K562 (cell line): ENCODE measurements around the gene PPP1R14B. TPM values are rescaled to one million over a fixed set of nuclear protein-coding genes. Genes with fewer than 3 reads are reported as not detected.
A peak's percentile ranks its signal among the peaks of the same experiment; 100 is the strongest.

Experiments used
- BCL6 ChIP-seq: fragments of 250-450 bp; sonication (Bioruptor Pico); IDR thresholded peaks from 2 replicates; pipeline ENCODE4 v1.4.0; 2020
- BRF1 ChIP-seq: IDR thresholded peaks from 3 replicates; pipeline ENCODE4 v1.6.1; 2011; ENCODE audit warnings: borderline replicate concordance, mild to moderate bottlenecking; ENCODE audit not compliant: insufficient read length; ENCODE audit errors: extremely low read depth
- CBX1 ChIP-seq: sonication (generic); IDR thresholded peaks from 2 replicates; pipeline ENCODE4 v1.6.1; 2016; ENCODE audit warnings: antibody characterized with exemption, low read depth, mild to moderate bottlenecking
- CHD2 ChIP-seq: IDR thresholded peaks from 2 replicates; pipeline ENCODE4 v1.6.1; 2011; ENCODE audit warnings: low read depth, low read length
- ESRRB ChIP-seq: fragments of 250-450 bp; sonication (Bioruptor Pico); IDR thresholded peaks from 2 replicates; pipeline ENCODE4 v1.5.0; 2020; ENCODE audit warnings: mild to moderate bottlenecking, moderate library complexity, borderline replicate concordance
- FOXA3 ChIP-seq, 2 experiments: fragments of 450-650 bp in 1 of 2; sonication (generic) in 1 of 2; formaldehyde crosslinking; IDR thresholded peaks in 1 of 2; conservative IDR thresholded peaks in 1 of 2; 2 replicates each; pipeline versions ENCODE4 v1.4.0 to v1.8.0; 2020 to 2022; ENCODE audit warnings: mild to moderate bottlenecking in 2 of 2, missing genetic modification reagents in 1 of 2
- HDAC6 ChIP-seq: IDR thresholded peaks from 2 replicates; pipeline ENCODE4 v1.6.1; 2012; ENCODE audit warnings: low read depth, mild to moderate bottlenecking, control low read depth, inconsistent platforms, low read length, moderate library complexity
- IFI16 ChIP-seq: fragments of 250-450 bp; sonication (Bioruptor Pico); IDR thresholded peaks from 2 replicates; pipeline ENCODE4 v2.1.2; 2022; ENCODE audit warnings: mild to moderate bottlenecking, inconsistent platforms
- MCM2 ChIP-seq: fragments of 450-650 bp; IDR thresholded peaks from 2 replicates; pipeline ENCODE4 v1.6.1; 2017; ENCODE audit warnings: low read depth, mild to moderate bottlenecking
- NFIC ChIP-seq: fragments of 450-650 bp; IDR thresholded peaks from 2 replicates; pipeline ENCODE4 v1.6.1; 2017; ENCODE audit warnings: mild to moderate bottlenecking, inconsistent platforms
- RFX7 ChIP-seq: fragments of 250-450 bp; sonication (Bioruptor Pico); IDR thresholded peaks from 2 replicates; pipeline ENCODE4 v1.5.1; 2021; ENCODE audit warnings: mild to moderate bottlenecking
- SMAD1 ChIP-seq: fragments of 150-350 bp; IDR thresholded peaks from 2 replicates; pipeline ENCODE4 v1.6.1; 2014; ENCODE audit warnings: low read length, low read depth; ENCODE audit not compliant: partially characterized antibody
- ZBTB1 ChIP-seq: sonication (generic); formaldehyde crosslinking; IDR thresholded peaks from 2 replicates; pipeline ENCODE4 v1.8.1; 2023; ENCODE audit warnings: missing genetic modification reagents, low read depth, mild to moderate bottlenecking, borderline replicate concordance
- polyA plus RNA-seq, 8 experiments: library from polyadenylated mRNA; depleted of rRNA in 4 of 8; stranded (reverse) in 5 of 8; unstranded in 3 of 8; fragments of >200 nt; fragmentation: Nextera tagmentation in 2 of 8; fragmentation: Illumina TruSeq in 1 of 8; extraction: Ambion mirVana in 2 of 8; extraction: Trizol in 1 of 8; gene quantifications; 2 replicates each; pipeline versions ENCODE4 v1.2.1 to v1.2.3, GENCODE V29; 2011 to 2014; ENCODE audit warnings: inconsistent platforms in 1 of 8, missing spikeins in 1 of 8
- total RNA-seq, 7 experiments: library from RNA; depleted of rRNA in 6 of 7; stranded (reverse); fragments of >200 nt in 6 of 7; fragmentation: Illumina TruSeq in 2 of 7; extraction: Trizol in 2 of 7; gene quantifications; 2 replicates each; pipeline versions ENCODE4 v1.2.1 to v1.2.3, GENCODE V29; 2011 to 2021; ENCODE audit warnings: low replicate concordance in 1 of 7
- TF ChIP-seq, protein P1 (sequence below): fragments of 200-800 bp; sonication (Bioruptor generic); IDR thresholded peaks from 2 replicates; pipeline ENCODE4 v1.6.1; 2016; ENCODE audit warnings: missing genetic modification characterization, missing compliant biosample characterization
- TF ChIP-seq, protein P2 (sequence below), 2 experiments: fragments of 450-650 bp; IDR thresholded peaks; 2 replicates each; pipeline ENCODE4 v1.6.1; 2018; ENCODE audit warnings: mild to moderate bottlenecking in 2 of 2, low read depth in 1 of 2; ENCODE audit not compliant: partially characterized antibody in 2 of 2
- TF ChIP-seq, protein P3 (sequence below): fragments of 200-800 bp; sonication (Bioruptor generic); IDR thresholded peaks from 2 replicates; pipeline ENCODE4 v1.6.1; 2017; ENCODE audit warnings: missing genetic modification characterization, missing compliant biosample characterization

The PPP1R14B gene
- total and polyA plus RNA-seq, 9 of the 15 experiments (the other 6 are each of a cell fraction or from before 2014, with no cell fraction given), result 7.7 to 566 (median 212) TPM

DNA sequence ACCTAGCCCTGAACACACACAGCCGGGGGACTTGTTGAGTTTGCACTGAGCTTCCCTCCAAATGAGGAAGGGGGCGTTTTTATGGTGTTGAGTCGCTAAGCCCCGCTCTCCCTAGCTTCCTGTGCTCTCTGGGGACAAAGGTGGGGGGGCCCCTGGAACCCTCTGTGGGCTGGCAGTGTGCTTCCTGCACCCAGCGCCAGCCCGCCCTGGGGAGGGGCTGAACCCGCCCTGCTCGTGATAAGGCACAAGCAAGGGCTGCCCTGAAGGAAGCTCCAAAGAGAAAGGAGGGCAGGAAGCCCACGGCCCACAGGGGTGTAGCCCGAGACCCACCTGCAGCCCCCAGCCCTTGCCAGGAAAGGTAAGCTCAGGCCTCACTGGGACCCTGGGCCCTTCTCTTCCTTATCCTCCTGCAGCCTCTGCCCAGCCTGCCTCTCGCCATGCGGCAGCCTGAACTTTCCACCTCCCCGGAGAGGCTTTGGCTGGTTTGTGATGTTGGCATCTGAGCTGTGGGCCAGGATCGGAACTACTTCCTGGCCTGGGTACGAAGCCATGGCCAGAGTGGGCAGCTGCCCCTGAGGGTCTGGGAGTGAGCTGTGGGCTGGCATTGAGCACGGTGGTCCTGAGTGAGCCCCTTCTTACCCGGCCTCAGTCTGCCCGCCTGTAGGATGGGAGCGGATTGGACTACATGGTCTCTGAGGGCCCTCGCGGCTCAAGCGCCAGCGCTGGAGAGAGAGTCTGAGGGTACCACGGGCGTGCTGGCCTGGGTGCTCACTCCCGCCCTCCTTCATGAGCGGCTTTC lies 40.1 kb downstream of the PPP1R14B start, which contains the start of gene FERMT3 (continued):
- TF ChIP-seq, protein P1, sequence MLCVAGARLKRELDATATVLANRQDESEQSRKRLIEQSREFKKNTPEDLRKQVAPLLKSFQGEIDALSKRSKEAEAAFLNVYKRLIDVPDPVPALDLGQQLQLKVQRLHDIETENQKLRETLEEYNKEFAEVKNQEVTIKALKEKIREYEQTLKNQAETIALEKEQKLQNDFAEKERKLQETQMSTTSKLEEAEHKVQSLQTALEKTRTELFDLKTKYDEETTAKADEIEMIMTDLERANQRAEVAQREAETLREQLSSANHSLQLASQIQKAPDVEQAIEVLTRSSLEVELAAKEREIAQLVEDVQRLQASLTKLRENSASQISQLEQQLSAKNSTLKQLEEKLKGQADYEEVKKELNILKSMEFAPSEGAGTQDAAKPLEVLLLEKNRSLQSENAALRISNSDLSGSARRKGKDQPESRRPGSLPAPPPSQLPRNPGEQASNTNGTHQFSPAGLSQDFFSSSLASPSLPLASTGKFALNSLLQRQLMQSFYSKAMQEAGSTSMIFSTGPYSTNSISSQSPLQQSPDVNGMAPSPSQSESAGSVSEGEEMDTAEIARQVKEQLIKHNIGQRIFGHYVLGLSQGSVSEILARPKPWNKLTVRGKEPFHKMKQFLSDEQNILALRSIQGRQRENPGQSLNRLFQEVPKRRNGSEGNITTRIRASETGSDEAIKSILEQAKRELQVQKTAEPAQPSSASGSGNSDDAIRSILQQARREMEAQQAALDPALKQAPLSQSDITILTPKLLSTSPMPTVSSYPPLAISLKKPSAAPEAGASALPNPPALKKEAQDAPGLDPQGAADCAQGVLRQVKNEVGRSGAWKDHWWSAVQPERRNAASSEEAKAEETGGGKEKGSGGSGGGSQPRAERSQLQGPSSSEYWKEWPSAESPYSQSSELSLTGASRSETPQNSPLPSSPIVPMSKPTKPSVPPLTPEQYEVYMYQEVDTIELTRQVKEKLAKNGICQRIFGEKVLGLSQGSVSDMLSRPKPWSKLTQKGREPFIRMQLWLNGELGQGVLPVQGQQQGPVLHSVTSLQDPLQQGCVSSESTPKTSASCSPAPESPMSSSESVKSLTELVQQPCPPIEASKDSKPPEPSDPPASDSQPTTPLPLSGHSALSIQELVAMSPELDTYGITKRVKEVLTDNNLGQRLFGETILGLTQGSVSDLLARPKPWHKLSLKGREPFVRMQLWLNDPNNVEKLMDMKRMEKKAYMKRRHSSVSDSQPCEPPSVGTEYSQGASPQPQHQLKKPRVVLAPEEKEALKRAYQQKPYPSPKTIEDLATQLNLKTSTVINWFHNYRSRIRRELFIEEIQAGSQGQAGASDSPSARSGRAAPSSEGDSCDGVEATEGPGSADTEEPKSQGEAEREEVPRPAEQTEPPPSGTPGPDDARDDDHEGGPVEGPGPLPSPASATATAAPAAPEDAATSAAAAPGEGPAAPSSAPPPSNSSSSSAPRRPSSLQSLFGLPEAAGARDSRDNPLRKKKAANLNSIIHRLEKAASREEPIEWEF, result no peak
- TF ChIP-seq, protein P2, sequence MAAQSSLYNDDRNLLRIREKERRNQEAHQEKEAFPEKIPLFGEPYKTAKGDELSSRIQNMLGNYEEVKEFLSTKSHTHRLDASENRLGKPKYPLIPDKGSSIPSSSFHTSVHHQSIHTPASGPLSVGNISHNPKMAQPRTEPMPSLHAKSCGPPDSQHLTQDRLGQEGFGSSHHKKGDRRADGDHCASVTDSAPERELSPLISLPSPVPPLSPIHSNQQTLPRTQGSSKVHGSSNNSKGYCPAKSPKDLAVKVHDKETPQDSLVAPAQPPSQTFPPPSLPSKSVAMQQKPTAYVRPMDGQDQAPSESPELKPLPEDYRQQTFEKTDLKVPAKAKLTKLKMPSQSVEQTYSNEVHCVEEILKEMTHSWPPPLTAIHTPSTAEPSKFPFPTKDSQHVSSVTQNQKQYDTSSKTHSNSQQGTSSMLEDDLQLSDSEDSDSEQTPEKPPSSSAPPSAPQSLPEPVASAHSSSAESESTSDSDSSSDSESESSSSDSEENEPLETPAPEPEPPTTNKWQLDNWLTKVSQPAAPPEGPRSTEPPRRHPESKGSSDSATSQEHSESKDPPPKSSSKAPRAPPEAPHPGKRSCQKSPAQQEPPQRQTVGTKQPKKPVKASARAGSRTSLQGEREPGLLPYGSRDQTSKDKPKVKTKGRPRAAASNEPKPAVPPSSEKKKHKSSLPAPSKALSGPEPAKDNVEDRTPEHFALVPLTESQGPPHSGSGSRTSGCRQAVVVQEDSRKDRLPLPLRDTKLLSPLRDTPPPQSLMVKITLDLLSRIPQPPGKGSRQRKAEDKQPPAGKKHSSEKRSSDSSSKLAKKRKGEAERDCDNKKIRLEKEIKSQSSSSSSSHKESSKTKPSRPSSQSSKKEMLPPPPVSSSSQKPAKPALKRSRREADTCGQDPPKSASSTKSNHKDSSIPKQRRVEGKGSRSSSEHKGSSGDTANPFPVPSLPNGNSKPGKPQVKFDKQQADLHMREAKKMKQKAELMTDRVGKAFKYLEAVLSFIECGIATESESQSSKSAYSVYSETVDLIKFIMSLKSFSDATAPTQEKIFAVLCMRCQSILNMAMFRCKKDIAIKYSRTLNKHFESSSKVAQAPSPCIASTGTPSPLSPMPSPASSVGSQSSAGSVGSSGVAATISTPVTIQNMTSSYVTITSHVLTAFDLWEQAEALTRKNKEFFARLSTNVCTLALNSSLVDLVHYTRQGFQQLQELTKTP (IDR thresholded peaks at IDR 0.05; ENCODE audit: low read depth in 1 of 2, partially characterized antibody in 2 of 2), result no peak
- TF ChIP-seq HDAC6, result no peak
- TF ChIP-seq, protein P3, sequence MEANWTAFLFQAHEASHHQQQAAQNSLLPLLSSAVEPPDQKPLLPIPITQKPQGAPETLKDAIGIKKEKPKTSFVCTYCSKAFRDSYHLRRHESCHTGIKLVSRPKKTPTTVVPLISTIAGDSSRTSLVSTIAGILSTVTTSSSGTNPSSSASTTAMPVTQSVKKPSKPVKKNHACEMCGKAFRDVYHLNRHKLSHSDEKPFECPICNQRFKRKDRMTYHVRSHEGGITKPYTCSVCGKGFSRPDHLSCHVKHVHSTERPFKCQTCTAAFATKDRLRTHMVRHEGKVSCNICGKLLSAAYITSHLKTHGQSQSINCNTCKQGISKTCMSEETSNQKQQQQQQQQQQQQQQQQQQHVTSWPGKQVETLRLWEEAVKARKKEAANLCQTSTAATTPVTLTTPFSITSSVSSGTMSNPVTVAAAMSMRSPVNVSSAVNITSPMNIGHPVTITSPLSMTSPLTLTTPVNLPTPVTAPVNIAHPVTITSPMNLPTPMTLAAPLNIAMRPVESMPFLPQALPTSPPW (CRISPR knock-in tag), result peak; percentile 91
- TF ChIP-seq SMAD1, result peak; percentile 86
- no peak for TF ChIP-seq ZBTB1 (CRISPR knock-in tag)
- TF ChIP-seq BCL6 (CRISPR knock-in tag), result no peak
- no peak for TF ChIP-seq BRF1
- TF ChIP-seq MCM2, result no peak
- peak in 1 of 2 experiments; percentile 61; a peak in 1 of 4 replicates for TF ChIP-seq FOXA3 (CRISPR knock-in tag; conservative IDR thresholded peaks at IDR 0.05 in 1 of 2, IDR thresholded peaks at IDR 0.05 in 1 of 2)
- TF ChIP-seq RFX7 (CRISPR knock-in tag), result no peak
- TF ChIP-seq CHD2, result no peak
- no peak for TF ChIP-seq ESRRB (CRISPR knock-in tag)
- peak; percentile 33; the same call in 1 of the 2 replicates for TF ChIP-seq NFIC
- no peak for TF ChIP-seq IFI16
- TF ChIP-seq CBX1, result peak; percentile 66
